GM12878 (cell line): ENCODE results near the gene TRAPPC2. TPM values are rescaled to one million over a fixed set of nuclear protein-coding genes. Genes with fewer than 3 reads are reported as not detected.
A peak's percentile ranks its signal among the peaks of the same experiment; 100 is the strongest.

ENCODE experiments used
- ATAC-seq: fragments of 200-7000 bp; cut with Tn5 transposase; 3 replicates; pipeline ENCODE4 v1.9.1; 2020; ENCODE audit warnings: mild to moderate bottlenecking, moderate library complexity
- BruUV-seq: library from RNA; stranded (reverse); fragments of 400-500 nt; replicated peaks from 2 replicates; lab custom pipeline; 2021; lab: Mats Ljungman, UMichigan
- CTCF ChIA-PET: fragments of 300-600 bp; sonication (Branson Sonifier 250); formaldehyde crosslinking; extraction: SDS; loops from one replicate; lab custom pipeline; 2021; ENCODE audit warnings: inconsistent platforms; lab: Yijun Ruan, JAX
- POLR2A ChIA-PET: fragments of 350-600 bp; formaldehyde crosslinking; extraction: SDS; loops from one replicate; lab custom pipeline; 2021; ENCODE audit warnings: inconsistent platforms; lab: Charles Lee
- RAD21 ChIA-PET: fragments of 300-600 bp; sonication (Branson Sonifier 250); formaldehyde crosslinking; loops from one replicate; lab custom pipeline; 2023; ENCODE audit warnings: antibody characterized with exemption; ENCODE audit not compliant: unreplicated experiment; lab: Charles Lee
- SMC1A ChIA-PET: fragments of 300-600 bp; sonication (Branson Sonifier 250); formaldehyde crosslinking; loops from one replicate; lab custom pipeline; 2023; ENCODE audit not compliant: unreplicated experiment, uncharacterized antibody; lab: Charles Lee
- DNase-seq: peaks from one replicate; pipeline ENCODE4 v3.0.0-alpha.2; 2011; ENCODE audit warnings: low read depth, low spot score
- FAIRE-seq: peaks from 3 replicates; lab custom pipeline; 2011; peaks lifted over from hg19 to GRCh38; lab: Jason Lieb, UNC
- H2AFZ ChIP-seq: 2 replicates; pipeline ENCODE4 v1.6.0; 2011; ENCODE audit warnings: low read depth, low read length, control low read depth; ENCODE audit not compliant: control insufficient read depth
- H3K27ac ChIP-seq: 2 replicates; pipeline ENCODE4 v1.5.1; 2011; ENCODE audit warnings: control low read depth; ENCODE audit not compliant: control insufficient read depth, insufficient read depth
- H3K27me3 ChIP-seq, 2 experiments: replicated peaks in 1 of 2; 2 replicates each; pipeline versions ENCODE4 v1.6.0 to v1.6.1; 2011; ENCODE audit warnings: low read length in 1 of 2; ENCODE audit not compliant: control insufficient read depth in 2 of 2, insufficient read depth in 2 of 2
- H3K36me3 ChIP-seq, 2 experiments: 2 replicates each; pipeline ENCODE4 v1.5.1; 2011; ENCODE audit warnings: low read length in 1 of 2; ENCODE audit not compliant: control insufficient read depth in 2 of 2, insufficient read depth in 2 of 2
- H3K4me1 ChIP-seq: 2 replicates; pipeline ENCODE4 v1.6.1; 2011; ENCODE audit warnings: mild to moderate bottlenecking, low read length, moderate library complexity, mixed read lengths; ENCODE audit not compliant: control insufficient read depth, insufficient read depth
- H3K4me2 ChIP-seq: 2 replicates; pipeline ENCODE4 v1.6.0; 2011; ENCODE audit warnings: control low read depth; ENCODE audit not compliant: control insufficient read depth, insufficient read depth
- H3K4me3 ChIP-seq: fragments of 200-600 bp; sonication (generic); 2 replicates; pipeline ENCODE4 v1.5.1; 2016
- H3K79me2 ChIP-seq: 2 replicates; pipeline ENCODE4 v1.6.0; 2011; ENCODE audit warnings: low read length; ENCODE audit not compliant: control insufficient read depth, insufficient read depth
- H3K9ac ChIP-seq: 2 replicates; pipeline ENCODE4 v1.8.0; 2011; ENCODE audit warnings: low read length, control low read depth, mixed read lengths; ENCODE audit not compliant: control insufficient read depth, insufficient read depth
- H3K9me3 ChIP-seq: replicated peaks from 3 replicates; pipeline ENCODE4 v1.5.1; 2011; ENCODE audit warnings: mild to moderate bottlenecking, low read length; ENCODE audit not compliant: control insufficient read depth, insufficient read depth
- H4K20me1 ChIP-seq: 2 replicates; pipeline ENCODE4 v1.6.0; 2011; ENCODE audit not compliant: control insufficient read depth, insufficient read depth
- BCL3 ChIP-seq: IDR thresholded peaks from 2 replicates; pipeline ENCODE4 v1.6.1; 2011; ENCODE audit warnings: borderline replicate concordance, low read depth, mild to moderate bottlenecking, moderate library complexity, low read length; ENCODE audit not compliant: insufficient read depth, poor library complexity, severe bottlenecking
- CREB1 ChIP-seq: IDR thresholded peaks from 2 replicates; pipeline ENCODE4 v1.6.1; 2012; ENCODE audit warnings: low read depth, mild to moderate bottlenecking, inconsistent platforms
- E4F1 ChIP-seq: fragments of 450-650 bp; IDR thresholded peaks from 2 replicates; pipeline ENCODE4 v1.6.1; 2018; ENCODE audit warnings: borderline replicate concordance, mild to moderate bottlenecking; ENCODE audit not compliant: partially characterized antibody
- EED ChIP-seq: sonication (generic); IDR thresholded peaks from 2 replicates; pipeline ENCODE4 v1.6.1; 2016; ENCODE audit warnings: antibody characterized with exemption, low read depth
- MAX ChIP-seq: IDR thresholded peaks from 2 replicates; pipeline ENCODE4 v1.6.1; 2012; ENCODE audit warnings: low read depth, low read length, improper control_type of control experiment
- MXI1 ChIP-seq: fragments of 150-350 bp; IDR thresholded peaks from 2 replicates; pipeline ENCODE4 v1.6.1; 2011; ENCODE audit warnings: low read depth, mild to moderate bottlenecking, inconsistent platforms, low read length, improper control_type of control experiment
- MYC ChIP-seq: IDR thresholded peaks from 2 replicates; pipeline ENCODE4 v1.6.1; 2011; ENCODE audit warnings: mild to moderate bottlenecking, low read length, moderate library complexity, inconsistent platforms; ENCODE audit not compliant: insufficient read depth, insufficient replicate concordance, insufficient read length, severe bottlenecking
- NRF1 ChIP-seq: conservative IDR thresholded peaks from 2 replicates; pipeline ENCODE4 v1.6.1; 2011; ENCODE audit warnings: mild to moderate bottlenecking, low read depth, low read length, improper control_type of control experiment
- RUNX3 ChIP-seq: IDR thresholded peaks from 2 replicates; pipeline ENCODE4 v1.6.1; 2012; ENCODE audit warnings: low read length, inconsistent platforms
- SMC3 ChIP-seq: IDR thresholded peaks from 2 replicates; pipeline ENCODE4 v1.6.1; 2011; ENCODE audit warnings: low read length, improper control_type of control experiment, borderline replicate concordance
- STAT3 ChIP-seq: IDR thresholded peaks from 2 replicates; pipeline ENCODE4 v1.6.1; 2011; ENCODE audit warnings: low read depth, low read length, improper control_type of control experiment
- SUPT20H ChIP-seq: IDR thresholded peaks from 2 replicates; pipeline ENCODE4 v1.6.1; 2011; ENCODE audit warnings: low read depth, mild to moderate bottlenecking, low read length, moderate library complexity, borderline replicate concordance; ENCODE audit not compliant: control insufficient read depth
- YY1 ChIP-seq: IDR thresholded peaks from 2 replicates; pipeline ENCODE4 v1.6.1; 2011; ENCODE audit warnings: low read depth, mild to moderate bottlenecking, low read length
- ZNF687 ChIP-seq: fragments of 450-650 bp; IDR thresholded peaks from 2 replicates; pipeline ENCODE4 v1.6.1; 2017; ENCODE audit warnings: mild to moderate bottlenecking, moderate library complexity
- WGBS: methylation state at CpG from one replicate; pipeline ENCODE4 v1.1.6; 2016; ENCODE audit warnings: low lambda C conversion rate; ENCODE audit not compliant: insufficient replicate concordance, insufficient coverage; ENCODE audit errors: missing lambda C conversion rate; 5-methylcytosine and 5-hydroxymethylcytosine counted together
- in situ Hi-C: fragments of 300-500 bp; cut with MboI; formaldehyde crosslinking; loops from 9 replicates; pipeline ENCODE4 v1.14.3; 2018; ENCODE audit warnings: mixed read lengths
- intact Hi-C: fragments of 100-400 bp; cut with micrococcal nuclease; formaldehyde crosslinking; loops from one replicate; pipeline ENCODE4 v1.14.2; 2022; ENCODE audit not compliant: unreplicated experiment
- polyA plus RNA-seq, 11 experiments: library from polyadenylated mRNA; depleted of rRNA in 4 of 11; unstranded in 6 of 11; stranded (reverse) in 5 of 11; fragments of >200 nt; fragmentation: Nextera tagmentation in 4 of 11; fragmentation: Illumina TruSeq in 1 of 11; extraction: Ambion mirVana in 4 of 11; extraction: Trizol in 1 of 11; gene quantifications; 1 replicate in 1 of 11; 2 replicates in 10 of 11; pipeline versions ENCODE4 v1.2.1 to v1.2.3, GENCODE V29; 2011 to 2016; ENCODE audit warnings: inconsistent platforms in 2 of 11, missing spikeins in 2 of 11, low read depth in 1 of 11
- total RNA-seq, 4 experiments: library from RNA; depleted of rRNA in 3 of 4; stranded (reverse); fragments of >200 nt in 3 of 4; fragmentation: Illumina TruSeq in 1 of 4; extraction: Trizol in 1 of 4; gene quantifications; 2 replicates each; pipeline versions ENCODE4 v1.2.1 to v1.2.3, GENCODE V29; 2013 to 2021

The TRAPPC2 gene
- total and polyA plus RNA-seq, 10 of the 15 experiments (the other 5 are each of a cell fraction or from before 2014, with no cell fraction given) = 12.4 to 28.4 (median 21.3) TPM

- 1% methylated on average over 9 of the region's 9 CpGs for WGBS
- TF ChIP-seq CREB1 (peak; percentile 62), MAX (no peak), NRF1 (no peak), E4F1 (no peak), SMC3 (no peak; the same call in 1 of the 2 replicates), MYC (no peak), MXI1 (0 out of 2 replicates have a peak, but pooled peaks have one; percentile 47), EED (peak; percentile 95), ZNF687 (peak; percentile 93), BCL3 (peak; percentile 92), RUNX3 (peak; percentile 96), STAT3 (no peak), SUPT20H (no peak), YY1 (peak; percentile 65; the same call in 1 of the 2 replicates)
Observed at GRCh38 chrX:13669246-13669737, 65.1 kb downstream of the TRAPPC2 start.

More at GRCh38 chrX:13669246-13669737, 65.1 kb downstream of the TRAPPC2 start:
- Histone ChIP-seq H3K27me3 (no peaks in the 10 kb centered on the region), H4K20me1 (no peaks in the 10 kb centered on the region), H3K9me3 (no peaks in the 10 kb centered on the region), H3K79me2 (peaks cover 5% of the 10 kb centered on the region; the same call in 1 of the 2 replicates), H3K4me3 (peak overlapping the region; percentile 44; the same call in 1 of the 2 replicates), H3K4me2 (peak overlapping the region; percentile 72), H3K36me3 (no peaks in the 10 kb centered on the region), H2AFZ (peak overlapping the region; percentile 49), H3K4me1 (peaks cover 37% of the 10 kb centered on the region), H3K27ac (peak overlapping the region; percentile 92), H3K9ac (peak overlapping the region; percentile 58)
- intact Hi-C loops (loop anchor here (1.0 to 10.0 kb wide), 3 partner anchors 22 to 724 kb away; no protein-coding TSS in a partner anchor), in situ Hi-C loops (loop anchor here (25.0 kb wide), 1 partner anchor 707 kb away; no protein-coding TSS in a partner anchor)
- FAIRE-seq = peak; percentile 94
- RAD21 ChIA-PET = interaction anchor here (0.7 to 6.4 kb wide), 15 partner anchors 16 to 585 kb away, joined by 3 to 103 read pairs (median 12); partner anchors contain the start of genes GEMIN8, OFD1, RAB9A and TRAPPC2
- CTCF ChIA-PET = interaction anchor here (0.5 to 2.8 kb wide), 14 partner anchors 19 to 624 kb away, joined by 3 to 21 read pairs (median 4); partner anchors contain the start of genes OFD1, RAB9A and TRAPPC2
- ATAC-seq = peak; percentile 77
- SMC1A ChIA-PET = interaction anchor here (0.8 to 4.3 kb wide), 19 partner anchors 7 to 778 kb away, joined by 3 to 136 read pairs (median 5); partner anchors contain the start of genes OFD1, RAB9A and TRAPPC2
- peak; percentile 89 for DNase-seq
- no TSS peak for BruUV-seq
- POLR2A ChIA-PET = interaction anchor here (0.9 to 4.9 kb wide), 9 partner anchors 16 to 359 kb away, joined by 3 to 49 read pairs (median 8); partner anchors contain the start of genes OFD1, RAB9A and TRAPPC2
